Gastroesophageal sphincter (tissue), 3 donors: Measurements from ENCODE around the gene DUOX2.

ENCODE experiments used
- CTCF ChIP-seq, 4 experiments: fragments of 200-600 bp in 2 of 4; fragments of 450-650 bp in 2 of 4; sonication (generic) in 1 of 4; IDR thresholded peaks; one replicate each; pipeline ENCODE4 v1.5.1; 2017 to 2019; ENCODE audit warnings: antibody characterized with exemption in 4 of 4, mild to moderate bottlenecking in 2 of 4, moderate library complexity in 2 of 4
- EP300 ChIP-seq: sonication (generic); formaldehyde crosslinking; IDR thresholded peaks from one replicate; pipeline ENCODE4 v1.6.1; 2017; ENCODE audit warnings: antibody characterized with exemption, mild to moderate bottlenecking
- POLR2A ChIP-seq, 2 donors: fragments of 450-650 bp; IDR thresholded peaks; one replicate each; pipeline ENCODE4 v1.6.1; 2017; ENCODE audit warnings: antibody characterized with exemption in 2 of 2, mild to moderate bottlenecking in 2 of 2, moderate library complexity in 1 of 2
- POLR2AphosphoS5 ChIP-seq: sonication (generic); formaldehyde crosslinking; IDR thresholded peaks from one replicate; pipeline ENCODE4 v1.6.1; 2017; ENCODE audit warnings: antibody characterized with exemption

DNA sequence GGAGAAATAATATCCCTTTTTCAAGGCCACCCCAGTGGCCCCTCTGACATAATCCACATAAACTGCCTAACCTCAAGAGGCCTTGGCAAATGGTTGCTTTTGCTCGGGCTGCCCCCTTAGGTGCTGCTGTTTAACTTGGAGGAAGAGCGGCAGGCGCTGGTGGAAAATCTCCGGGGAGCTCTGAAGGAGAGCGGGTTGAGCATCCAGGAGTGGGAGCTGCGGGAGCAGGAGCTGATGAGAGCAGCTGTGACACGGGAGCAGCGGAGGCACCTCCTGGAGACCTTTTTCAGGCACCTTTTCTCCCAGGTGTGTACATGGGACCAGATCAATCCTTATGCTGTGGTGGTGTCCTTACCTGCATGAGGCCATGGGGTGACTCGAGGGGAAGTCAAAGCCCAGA lies 30.8 kb upstream of the DUOX2 start:
- TF ChIP-seq CTCF (IDR thresholded peaks at IDR 0.05) (no peak), POLR2A (IDR thresholded peaks at IDR 0.05) (no peak), EP300 (no peak), POLR2AphosphoS5 (no peak)
